Hepatocyte (in vitro differentiated cells): ENCODE measurements around the gene CCDC187. TPM values are rescaled to one million over a fixed set of nuclear protein-coding genes. Genes with fewer than 3 reads are reported as not detected.

Experiments used
- DNase-seq: peaks from one replicate; pipeline ENCODE4 v3.0.0-alpha.2; 2016; ENCODE audit warnings: low spot score
- H2AFZ ChIP-seq: fragments of 200-600 bp; sonication (generic); 2 replicates; pipeline ENCODE4 v1.6.0; 2016; ENCODE audit warnings: antibody characterized with exemption, mild to moderate bottlenecking
- H3K27ac ChIP-seq: fragments of 200-600 bp; sonication (generic); 2 replicates; pipeline ENCODE4 v1.5.1; 2016; ENCODE audit warnings: mild to moderate bottlenecking
- H3K27me3 ChIP-seq: fragments of 200-600 bp; sonication (generic); 2 replicates; pipeline ENCODE4 v1.6.1; 2016
- H3K36me3 ChIP-seq: fragments of 200-600 bp; sonication (generic); replicated peaks from 2 replicates; pipeline ENCODE4 v1.5.1; 2016; ENCODE audit warnings: low read depth; ENCODE audit not compliant: insufficient read depth
- H3K4me1 ChIP-seq: fragments of 200-600 bp; sonication (generic); 2 replicates; pipeline ENCODE4 v1.5.1; 2016; ENCODE audit warnings: mild to moderate bottlenecking, moderate library complexity; ENCODE audit not compliant: insufficient read depth
- H3K4me2 ChIP-seq: fragments of 200-600 bp; sonication (generic); 2 replicates; pipeline ENCODE4 v1.6.0; 2016
- H3K4me3 ChIP-seq: fragments of 200-600 bp; sonication (generic); 2 replicates; pipeline ENCODE4 v1.5.1; 2016; ENCODE audit warnings: mild to moderate bottlenecking
- H3K79me2 ChIP-seq: fragments of 200-600 bp; sonication (generic); 2 replicates; pipeline ENCODE4 v1.6.0; 2017; ENCODE audit warnings: mild to moderate bottlenecking
- H3K9me2 ChIP-seq: fragments of 200-600 bp; sonication (generic); replicated peaks from 2 replicates; pipeline ENCODE4 v1.6.0; 2017; ENCODE audit warnings: mild to moderate bottlenecking; ENCODE audit not compliant: insufficient read depth
- H3K9me3 ChIP-seq: fragments of 200-600 bp; sonication (generic); 2 replicates; pipeline ENCODE4 v1.5.1; 2016; ENCODE audit warnings: low read depth, mild to moderate bottlenecking
- H4K20me1 ChIP-seq: fragments of 200-600 bp; sonication (generic); 2 replicates; pipeline ENCODE4 v1.6.0; 2016; ENCODE audit warnings: mild to moderate bottlenecking; ENCODE audit not compliant: insufficient read depth, poor library complexity, severe bottlenecking
- CTCF ChIP-seq: fragments of 200-600 bp; sonication (generic); IDR thresholded peaks from 2 replicates; pipeline ENCODE4 v1.5.1; 2016; ENCODE audit warnings: antibody characterized with exemption, mild to moderate bottlenecking; ENCODE audit not compliant: poor library complexity
- EZH2 ChIP-seq: fragments of 200-600 bp; sonication (generic); IDR thresholded peaks from 2 replicates; pipeline ENCODE4 v1.6.1; 2016; ENCODE audit warnings: antibody characterized with exemption, mild to moderate bottlenecking, borderline replicate concordance
- EZH2phosphoT487 ChIP-seq: fragments of 200-600 bp; sonication (generic); IDR thresholded peaks from one replicate; pipeline ENCODE4 v1.6.1; 2018; ENCODE audit warnings: antibody characterized with exemption, mild to moderate bottlenecking, low read depth, moderate library complexity; ENCODE audit not compliant: unreplicated experiment, severe bottlenecking
- whole genome bisulfite sequencing: methylation state at CpG from one replicate; pipeline ENCODE4 v1.1.6; 2016; ENCODE audit warnings: low lambda C conversion rate; ENCODE audit errors: missing lambda C conversion rate; 5-methylcytosine and 5-hydroxymethylcytosine counted together
- polyA plus RNA-seq: library from polyadenylated mRNA; unstranded; fragments of >200 nt; fragmentation: Nextera tagmentation; extraction: Ambion mirVana; gene quantifications from 2 replicates; pipeline ENCODE4 v1.2.1, GENCODE V29; 2016
- total RNA-seq: library from RNA; depleted of rRNA; stranded (reverse); fragments of >200 nt; gene quantifications from 2 replicates; pipeline ENCODE4 v1.2.3, GENCODE V29; 2014

Gene CCDC187
- total and polyA plus RNA-seq, 2 experiments from 2014 or later = 0.60 to 0.75 TPM

GRCh38 chr9:136351252-136351800, 47.4 kb upstream of the CCDC187 start:
- Histone ChIP-seq H3K9me2 (no peaks in the 10 kb centered on the region), H3K9me3 (no peaks in the 10 kb centered on the region), H3K4me3 (no peak overlapping the region), H4K20me1 (no peaks in the 10 kb centered on the region), H3K36me3 (no peaks in the 10 kb centered on the region), H3K27me3 (no peaks in the 10 kb centered on the region), H3K27ac (no peak overlapping the region), H3K4me2 (no peak overlapping the region), H3K79me2 (no peaks in the 10 kb centered on the region), H2AFZ (no peak overlapping the region), H3K4me1 (peaks cover 15% of the 10 kb centered on the region)
- DNase-seq = no peak
- no peak for TF ChIP-seq EZH2phosphoT487
- TF ChIP-seq CTCF = no peak
- TF ChIP-seq EZH2 = no peak
- 87% methylated on average over 9 of the region's 11 CpGs for WGBS

GRCh38 chr9:136349546-136349945, 45.7 kb upstream of the CCDC187 start:
- no peaks in the 10 kb centered on the region for H3K79me2 ChIP-seq
- no peaks in the 10 kb centered on the region for H3K36me3 ChIP-seq
- no peak for DNase-seq
- WGBS = 95% methylated on average over 23 of the region's 24 CpGs
- no peak overlapping the region for H3K4me3 ChIP-seq
- H3K4me1 ChIP-seq = peaks cover 21% of the 10 kb centered on the region
- no peaks in the 10 kb centered on the region for H3K9me2 ChIP-seq
- no peak overlapping the region for H3K27ac ChIP-seq
- no peaks in the 10 kb centered on the region for H4K20me1 ChIP-seq
- H3K9me3 ChIP-seq = no peaks in the 10 kb centered on the region
- H2AFZ ChIP-seq = no peak overlapping the region
- H3K4me2 ChIP-seq = no peak overlapping the region
- TF ChIP-seq EZH2 (no peak), EZH2phosphoT487 (no peak), CTCF (no peak)
- no peaks in the 10 kb centered on the region for H3K27me3 ChIP-seq

- H2AFZ ChIP-seq = no peak overlapping the region
- H3K27me3 ChIP-seq = no peaks in the 10 kb centered on the region
- no peaks in the 10 kb centered on the region for H3K9me3 ChIP-seq
- no peaks in the 10 kb centered on the region for H3K36me3 ChIP-seq
- no peak overlapping the region for H3K4me2 ChIP-seq
- H4K20me1 ChIP-seq = no peaks in the 10 kb centered on the region
- DNase-seq = no peak
- H3K4me3 ChIP-seq = no peak overlapping the region
- no peak overlapping the region for H3K27ac ChIP-seq
- no peaks in the 10 kb centered on the region for H3K9me2 ChIP-seq
- H3K4me1 ChIP-seq = peaks cover 12% of the 10 kb centered on the region
- 94% methylated on average over 14 of the region's 14 CpGs for WGBS
- H3K79me2 ChIP-seq = no peaks in the 10 kb centered on the region
- TF ChIP-seq CTCF = no peak
- TF ChIP-seq EZH2phosphoT487 = no peak
- TF ChIP-seq EZH2 = no peak
These were observed 44.8 kb upstream of the CCDC187 start for GRCh38 chr9:136348691-136349090.
